Activated CD4-positive, alpha-beta T cell treated with anti-CD3 and anti-CD28 coated beads for 36 hours (primary cell): ENCODE measurements around the gene SERPINA12. TPM values are rescaled to one million over a fixed set of nuclear protein-coding genes. Genes with fewer than 3 reads are reported as not detected.

Source experiments
- ATAC-seq: fragments of 200-7000 bp; cut with Tn5 transposase; one replicate; pipeline ENCODE4 v1.10.0; 2021; ENCODE audit warnings: mild to moderate bottlenecking, moderate library complexity
- CTCF ChIA-PET: fragments of 350-600 bp; sonication (Branson Sonifier 250); formaldehyde crosslinking; loops from one replicate; lab custom pipeline; 2021; ENCODE audit warnings: antibody characterized with exemption; lab: Charles Lee
- POLR2A ChIA-PET: fragments of 350-600 bp; sonication (Branson Sonifier 250); formaldehyde crosslinking; loops from one replicate; lab custom pipeline; 2021; ENCODE audit warnings: antibody characterized with exemption, inconsistent platforms; lab: Charles Lee
- DNase-seq: peaks from one replicate; pipeline ENCODE4 v3.0.0-alpha.2; 2020
- H3K27ac Mint-ChIP-seq: one replicate; pipeline ENCODE4 v1.8.0; 2021; ENCODE audit warnings: mixed read lengths
- H3K27me3 Mint-ChIP-seq: one replicate; pipeline ENCODE4 v1.8.0; 2021; ENCODE audit warnings: mixed read lengths
- H3K36me3 Mint-ChIP-seq: one replicate; pipeline ENCODE4 v1.8.0; 2021; ENCODE audit warnings: low read depth, mixed read lengths
- H3K4me1 Mint-ChIP-seq: one replicate; pipeline ENCODE4 v1.8.0; 2021; ENCODE audit warnings: mixed read lengths
- H3K4me3 Mint-ChIP-seq: one replicate; pipeline ENCODE4 v1.8.0; 2021; ENCODE audit warnings: mild to moderate bottlenecking, moderate library complexity, mixed read lengths
- H3K9me3 Mint-ChIP-seq: one replicate; pipeline ENCODE4 v1.8.0; 2021; ENCODE audit warnings: low read depth, mixed read lengths
- intact Hi-C, 2 experiments: fragments of 100-400 bp; cut with DNase I in 1 of 2; cut with micrococcal nuclease in 1 of 2; formaldehyde crosslinking; loops; one replicate each; pipeline versions ENCODE4 v1.14.2 to v1.15.1; 2022 to 2024; cut with DNase I, micrococcal nuclease
- total RNA-seq, 2 experiments: library from RNA; stranded (reverse); gene quantifications; one replicate each; pipeline ENCODE4 v1.2.3, GENCODE V29; 2021

The SERPINA12 gene
- total RNA-seq, 2 experiments from 2014 or later, result not detected

DNA sequence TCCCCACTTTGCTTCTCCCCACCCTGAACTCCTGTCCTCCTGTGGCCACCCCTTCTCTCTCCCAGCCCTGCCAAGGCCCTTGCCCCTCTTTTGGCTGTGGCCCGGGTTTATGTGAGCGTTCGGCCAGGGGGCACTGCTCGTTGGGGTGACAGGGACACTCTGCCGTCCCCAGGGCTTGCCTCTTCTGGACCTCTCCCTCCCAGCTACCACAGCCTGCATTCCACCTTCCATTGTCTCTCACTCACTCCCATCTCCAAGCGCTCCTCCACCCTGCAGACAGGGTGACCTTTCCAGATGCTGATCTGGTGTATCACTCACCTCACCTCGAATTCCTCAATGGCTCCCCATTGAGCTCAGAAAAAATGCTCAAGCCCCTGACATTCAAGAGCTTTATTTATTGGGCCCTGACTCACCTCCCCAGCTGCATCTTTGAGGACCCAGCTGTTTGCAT, 34.7 kb downstream of the SERPINA12 start:
- H3K4me1 Mint-ChIP-seq, result no peaks in the 10 kb centered on the region
- H3K4me3 Mint-ChIP-seq, result no peak overlapping the region
- H3K9me3 Mint-ChIP-seq, result peaks cover 13% of the 10 kb centered on the region
- no peak for ATAC-seq
- ChIA-PET POLR2A (no interaction called here), CTCF (interaction anchor here (0.6 to 1.3 kb wide), 5 partner anchors 10 to 1519 kb away, joined by 3 to 4 read pairs (median 3); no protein-coding TSS in a partner anchor)
- H3K36me3 Mint-ChIP-seq, result no peaks in the 10 kb centered on the region
- DNase-seq, result no peak
- peaks cover 4% of the 10 kb centered on the region for H3K27me3 Mint-ChIP-seq
- no peak overlapping the region for H3K27ac Mint-ChIP-seq
- intact Hi-C loops, result no loop called here

- intact Hi-C loops, result no loop called here
- no peak overlapping the region for H3K4me3 Mint-ChIP-seq
- H3K27me3 Mint-ChIP-seq, result peaks cover 4% of the 10 kb centered on the region
- DNase-seq (no peak), ATAC-seq (no peak)
- CTCF ChIA-PET, result interaction anchor here (1.0 to 1.3 kb wide), 2 partner anchors 9 to 12 kb away, joined by 3 to 4 read pairs; no protein-coding TSS in a partner anchor
- POLR2A ChIA-PET, result no interaction called here
- no peak overlapping the region for H3K27ac Mint-ChIP-seq
- no peaks in the 10 kb centered on the region for H3K4me1 Mint-ChIP-seq
- H3K9me3 Mint-ChIP-seq, result peaks cover 10% of the 10 kb centered on the region
- no peaks in the 10 kb centered on the region for H3K36me3 Mint-ChIP-seq
These were observed 35.4 kb downstream of the SERPINA12 start for GRCh38 chr14:94473666-94474410.

DNA sequence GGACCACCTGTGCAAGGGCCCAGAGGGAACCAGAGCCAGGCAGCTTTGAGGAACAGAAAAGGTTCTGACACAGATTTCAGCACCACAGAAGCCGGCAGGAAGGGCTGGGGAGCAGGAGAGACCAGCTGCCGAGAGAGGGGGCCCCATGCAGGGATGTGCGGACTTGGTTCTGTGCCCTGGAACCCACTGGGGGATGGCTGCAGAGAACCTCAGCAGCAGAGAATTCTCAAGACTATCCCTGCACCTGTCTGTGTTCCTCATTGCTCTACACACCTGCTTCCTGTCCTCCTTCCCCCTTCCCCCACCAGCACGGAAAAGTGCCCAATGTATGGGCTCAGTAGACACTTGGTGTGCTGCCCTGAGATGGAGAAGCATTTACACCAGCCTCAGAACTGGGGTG, 36.4 kb downstream of the SERPINA12 start:
- intact Hi-C loops, result no loop called here
- peaks cover 4% of the 10 kb centered on the region for H3K9me3 Mint-ChIP-seq
- H3K4me3 Mint-ChIP-seq, result no peak overlapping the region
- CTCF ChIA-PET, result no interaction called here
- H3K27me3 Mint-ChIP-seq, result peaks cover 7% of the 10 kb centered on the region
- no peaks in the 10 kb centered on the region for H3K4me1 Mint-ChIP-seq
- no peaks in the 10 kb centered on the region for H3K36me3 Mint-ChIP-seq
- DNase-seq, result no peak
- no peak overlapping the region for H3K27ac Mint-ChIP-seq
- no peak for ATAC-seq
- POLR2A ChIA-PET, result no interaction called here

- Mint-ChIP-seq H3K36me3 (no peaks in the 10 kb centered on the region), H3K9me3 (peaks cover 3% of the 10 kb centered on the region), H3K27me3 (peaks cover 12% of the 10 kb centered on the region), H3K27ac (no peak overlapping the region), H3K4me1 (no peaks in the 10 kb centered on the region), H3K4me3 (no peak overlapping the region)
- intact Hi-C loops, result no loop called here
- ATAC-seq (no peak), DNase-seq (no peak)
- POLR2A ChIA-PET, result no interaction called here
- CTCF ChIA-PET, result no interaction called here
These were observed 38.2 kb downstream of the SERPINA12 start for GRCh38 chr14:94471045-94471444.

DNA sequence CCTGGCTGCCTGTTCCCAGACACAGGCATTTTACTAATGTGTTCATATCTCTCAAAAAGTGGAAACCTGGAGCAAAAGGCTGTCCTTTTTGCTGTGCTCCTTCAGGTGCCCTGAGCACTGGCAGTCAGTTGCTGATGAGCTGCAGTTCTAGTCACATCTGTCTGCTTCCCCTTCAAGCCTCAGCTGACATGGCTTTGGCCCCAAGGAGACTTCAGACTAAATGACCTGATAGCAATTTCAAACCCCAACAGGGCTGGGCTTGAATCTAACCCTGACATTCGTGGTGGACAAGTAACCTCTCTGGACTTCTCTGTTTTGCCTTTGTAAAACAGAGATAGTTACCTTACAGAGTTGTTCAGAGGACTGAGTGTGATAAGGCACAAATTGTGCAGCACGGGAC, 39.0 kb downstream of the SERPINA12 start:
- Mint-ChIP-seq H3K9me3 (peaks cover 6% of the 10 kb centered on the region), H3K27me3 (peaks cover 15% of the 10 kb centered on the region), H3K27ac (no peak overlapping the region), H3K4me1 (no peaks in the 10 kb centered on the region), H3K36me3 (no peaks in the 10 kb centered on the region), H3K4me3 (no peak overlapping the region)
- DNase-seq (no peak), ATAC-seq (no peak)
- CTCF ChIA-PET, result no interaction called here
- POLR2A ChIA-PET, result no interaction called here
- intact Hi-C loops, result no loop called here

DNA sequence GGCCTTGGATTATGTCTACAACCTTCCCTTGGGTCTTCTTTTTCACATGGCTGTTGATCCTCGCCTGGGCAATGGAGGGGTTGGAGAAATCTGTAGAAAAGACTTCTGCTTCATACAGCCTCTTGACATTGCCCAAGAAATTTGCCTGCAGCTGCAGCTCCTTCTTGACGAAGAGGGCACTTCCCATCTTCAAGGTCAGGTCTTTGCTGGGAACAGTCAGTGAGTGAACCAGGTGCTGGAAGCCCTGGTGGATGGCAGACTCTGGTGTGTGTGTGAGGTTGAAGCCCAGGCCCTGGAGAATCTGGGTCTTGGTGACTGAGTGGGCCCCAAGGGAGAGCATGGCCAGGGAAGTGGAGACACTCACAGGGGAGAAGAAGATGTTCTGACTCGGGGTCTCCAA, 40.0 kb downstream of the SERPINA12 start:
- Mint-ChIP-seq H3K4me3 (no peak overlapping the region), H3K27ac (no peak overlapping the region), H3K27me3 (peaks cover 15% of the 10 kb centered on the region), H3K36me3 (no peaks in the 10 kb centered on the region), H3K4me1 (no peaks in the 10 kb centered on the region), H3K9me3 (peaks cover 12% of the 10 kb centered on the region)
- DNase-seq, result no peak
- ChIA-PET POLR2A (no interaction called here), CTCF (interaction anchor here (1.1 kb wide), 1 partner anchor 17 kb away, joined by 4 read pairs; no protein-coding TSS in a partner anchor)
- intact Hi-C loops, result no loop called here
- ATAC-seq, result no peak

GRCh38 chr14:94467728-94468520, 41.3 kb downstream of the SERPINA12 start:
- H3K27ac Mint-ChIP-seq, result no peak overlapping the region
- no peak overlapping the region for H3K4me3 Mint-ChIP-seq
- DNase-seq, result no peak
- ChIA-PET POLR2A (no interaction called here), CTCF (interaction anchor here (0.5 to 1.1 kb wide), 2 partner anchors 18 to 288 kb away, joined by 3 to 4 read pairs; no protein-coding TSS in a partner anchor)
- peaks cover 14% of the 10 kb centered on the region for H3K9me3 Mint-ChIP-seq
- intact Hi-C loops, result no loop called here
- ATAC-seq, result no peak
- H3K4me1 Mint-ChIP-seq, result no peaks in the 10 kb centered on the region
- H3K27me3 Mint-ChIP-seq, result peaks cover 15% of the 10 kb centered on the region
- H3K36me3 Mint-ChIP-seq, result no peaks in the 10 kb centered on the region

DNA sequence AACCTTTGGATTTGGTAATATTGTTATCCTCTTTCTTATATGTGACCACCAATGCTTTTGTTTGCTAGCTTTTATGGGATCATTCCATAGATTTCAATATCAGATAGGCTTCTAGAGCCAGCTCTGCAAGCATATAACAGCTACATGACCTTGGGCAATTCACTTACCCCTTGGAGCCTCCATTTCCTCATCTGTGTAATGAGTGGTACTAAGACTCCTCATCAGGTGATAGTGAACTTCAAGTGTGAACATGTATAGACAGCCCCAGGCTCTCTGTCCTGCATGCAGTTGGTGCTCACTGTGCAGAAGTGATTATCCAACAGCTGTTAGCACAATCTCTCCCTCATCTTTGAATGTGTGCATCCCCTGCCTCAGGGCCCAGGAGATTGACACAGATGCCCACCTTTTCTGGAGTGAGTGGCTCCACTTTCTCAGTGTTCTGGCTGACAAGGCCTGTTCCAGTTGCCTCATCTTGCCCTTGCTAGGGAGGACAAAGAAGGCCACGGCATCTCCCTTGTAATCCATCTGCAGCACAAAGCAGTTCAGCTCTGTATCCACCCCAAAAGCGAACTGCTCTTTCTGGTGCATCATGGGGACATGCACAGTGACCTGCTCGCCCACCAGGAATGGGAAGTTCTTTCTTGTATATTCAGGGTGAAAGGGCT, 42.4 kb downstream of the SERPINA12 start:
- Mint-ChIP-seq H3K4me3 (no peak overlapping the region), H3K27me3 (peaks cover 13% of the 10 kb centered on the region), H3K36me3 (no peaks in the 10 kb centered on the region), H3K9me3 (peaks cover 16% of the 10 kb centered on the region), H3K4me1 (no peaks in the 10 kb centered on the region), H3K27ac (no peak overlapping the region)
- DNase-seq (no peak), ATAC-seq (no peak)
- intact Hi-C loops, result no loop called here
- POLR2A ChIA-PET, result no interaction called here
- CTCF ChIA-PET, result interaction anchor here (1.0 kb wide), 1 partner anchor 11 kb away, joined by 3 read pairs; no protein-coding TSS in a partner anchor

GRCh38 chr14:94465042-94465441, 44.2 kb downstream of the SERPINA12 start:
- Mint-ChIP-seq H3K27ac (no peak overlapping the region), H3K9me3 (peaks cover 16% of the 10 kb centered on the region), H3K36me3 (no peaks in the 10 kb centered on the region), H3K4me1 (peaks cover 10% of the 10 kb centered on the region), H3K27me3 (peaks cover 13% of the 10 kb centered on the region), H3K4me3 (no peak overlapping the region)
- POLR2A ChIA-PET, result no interaction called here
- DNase-seq (no peak), ATAC-seq (no peak)
- intact Hi-C loops, result no loop called here
- CTCF ChIA-PET, result interaction anchor here (0.6 to 1.4 kb wide), 4 partner anchors 9 to 922 kb away, joined by 3 to 4 read pairs (median 4); no protein-coding TSS in a partner anchor

DNA sequence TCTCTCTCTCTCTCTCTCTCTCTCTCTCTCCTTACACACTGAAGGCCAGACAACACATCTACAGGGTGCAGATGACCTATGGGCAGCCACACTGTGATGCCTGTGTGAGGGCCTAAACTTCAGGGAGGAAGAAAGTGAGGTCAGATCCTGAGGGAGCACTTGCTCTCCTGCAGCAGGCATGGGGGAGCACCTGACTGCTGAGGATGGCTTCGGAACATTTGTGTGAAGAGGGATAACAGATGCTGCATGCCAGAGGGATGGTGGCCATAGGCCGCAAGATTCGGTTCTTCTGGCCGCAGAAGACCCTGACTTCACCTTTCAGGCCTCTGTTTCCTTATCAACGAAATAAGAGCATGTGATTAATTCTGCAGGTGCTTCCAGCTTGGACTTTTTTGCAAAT, 45.0 kb downstream of the SERPINA12 start:
- no peak for DNase-seq
- peaks cover 10% of the 10 kb centered on the region for H3K4me1 Mint-ChIP-seq
- no peak overlapping the region for H3K27ac Mint-ChIP-seq
- ChIA-PET CTCF (interaction anchor here (1.2 to 1.4 kb wide), 2 partner anchors 10 to 16 kb away, joined by 3 to 4 read pairs; no protein-coding TSS in a partner anchor), POLR2A (no interaction called here)
- intact Hi-C loops, result no loop called here
- H3K9me3 Mint-ChIP-seq, result peaks cover 16% of the 10 kb centered on the region
- ATAC-seq, result no peak
- H3K4me3 Mint-ChIP-seq, result no peak overlapping the region
- peaks cover 13% of the 10 kb centered on the region for H3K27me3 Mint-ChIP-seq
- no peaks in the 10 kb centered on the region for H3K36me3 Mint-ChIP-seq
